Left colon (tissue), 2 donors: ENCODE measurements around the gene KCNC3. TPM values are rescaled to one million over a fixed set of nuclear protein-coding genes. Genes with fewer than 3 reads are reported as not detected.
"Not testable (repeated sequence)": the region's sequence is repeated elsewhere in the genome, so short reads cannot be mapped to it uniquely, and the experiment has no call there.

Experiments used
- ATAC-seq: fragments of 200-7000 bp; cut with Tn5 transposase; one replicate; pipeline ENCODE4 v1.9.1; 2020; ENCODE audit warnings: mild to moderate bottlenecking, moderate library complexity
- DNase-seq, 2 donors: peaks; one replicate each; pipeline ENCODE4 v3.0.0-alpha.2; 2020
- intact Hi-C, 2 donors: fragments of 100-400 bp; cut with DNase I in 1 of 2; cut with micrococcal nuclease in 1 of 2; formaldehyde crosslinking; loops; one replicate each; pipeline versions ENCODE4 v1.11.2 to v1.14.0; 2022; cut with DNase I, micrococcal nuclease
- total RNA-seq, 2 donors: library from RNA; stranded (reverse); fragmentation: NEBNext Ultra II Directional; extraction: Animal tissue kit (Norgen Biotek cat#: 25700); gene quantifications; one replicate each; pipeline ENCODE4 v1.2.1, GENCODE V29; 2021
- donor health status: DM: no; HTN: no; CAD: no.
- donor health status: DM: yes; HTN: yes; CAD: no.

Gene KCNC3
- total RNA-seq, 2 donors from 2014 or later, result 0.76 to 1.3 TPM

- peak; percentile 77 for ATAC-seq
- peak; percentile 65 to 85 for DNase-seq
- intact Hi-C loops, result no loop called here
Observed at GRCh38 chr19:50357178-50358100, 28.3 kb upstream of the KCNC3 start.

DNA sequence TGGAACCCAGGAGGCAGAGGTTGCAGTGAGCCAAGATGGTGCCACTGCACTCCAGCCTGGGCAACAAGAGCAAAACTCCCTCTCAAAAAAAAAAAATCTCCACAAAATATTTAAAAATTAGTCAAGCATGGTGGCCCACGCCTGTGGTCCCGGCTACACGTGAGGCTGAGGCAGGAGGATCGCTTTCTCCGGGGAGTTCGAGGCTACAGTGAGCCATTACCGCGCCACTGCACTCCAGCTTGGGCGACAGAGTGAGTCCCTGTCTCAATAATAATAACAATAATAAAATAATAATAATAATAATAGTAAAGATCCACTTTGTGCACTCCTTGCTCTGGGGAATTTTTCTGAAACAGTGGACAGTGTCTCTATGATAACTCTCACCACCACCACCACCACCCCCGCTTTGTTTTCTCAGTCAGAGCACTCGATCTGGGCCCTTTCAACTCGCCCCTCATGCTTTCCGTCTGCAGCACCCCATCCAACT lies 27.6 kb upstream of the KCNC3 start:
- ATAC-seq (no peak), DNase-seq (no peak)
- intact Hi-C loops, result no loop called here

- intact Hi-C loops, DNase-seq: not testable (repeated sequence)
Observed at GRCh38 chr19:50353487-50353880, 24.3 kb upstream of the KCNC3 start.

DNA sequence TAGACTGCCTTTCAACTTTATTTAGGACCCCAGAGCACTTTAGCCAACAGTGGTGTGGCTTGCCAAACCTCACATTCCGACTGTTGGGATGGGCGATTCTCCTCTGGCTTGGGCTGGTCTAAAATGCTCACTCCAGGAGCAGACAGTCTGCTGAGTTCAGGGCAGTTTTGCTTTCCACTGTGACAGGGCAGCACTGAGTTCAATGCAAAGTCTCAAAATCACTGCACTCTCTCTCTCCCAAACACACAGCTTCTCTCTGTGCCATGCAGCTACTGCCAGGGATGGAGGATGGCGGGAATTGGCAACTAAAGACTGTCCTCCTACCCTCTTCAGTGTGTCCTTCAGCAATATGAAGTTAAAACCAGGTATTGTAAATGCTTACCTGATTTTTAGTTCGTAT lies 23.1 kb upstream of the KCNC3 start:
- ATAC-seq, result no peak
- no peak for DNase-seq
- intact Hi-C loops, result no loop called here

More at GRCh38 chr19:50353487-50353880, 24.3 kb upstream of the KCNC3 start:
- ATAC-seq, result not testable (repeated sequence)

- no peak for DNase-seq
- ATAC-seq, result peak; percentile 22
- intact Hi-C loops, result no loop called here
Observed at GRCh38 chr19:50349277-50350057, 20.3 kb upstream of the KCNC3 start.

DNA sequence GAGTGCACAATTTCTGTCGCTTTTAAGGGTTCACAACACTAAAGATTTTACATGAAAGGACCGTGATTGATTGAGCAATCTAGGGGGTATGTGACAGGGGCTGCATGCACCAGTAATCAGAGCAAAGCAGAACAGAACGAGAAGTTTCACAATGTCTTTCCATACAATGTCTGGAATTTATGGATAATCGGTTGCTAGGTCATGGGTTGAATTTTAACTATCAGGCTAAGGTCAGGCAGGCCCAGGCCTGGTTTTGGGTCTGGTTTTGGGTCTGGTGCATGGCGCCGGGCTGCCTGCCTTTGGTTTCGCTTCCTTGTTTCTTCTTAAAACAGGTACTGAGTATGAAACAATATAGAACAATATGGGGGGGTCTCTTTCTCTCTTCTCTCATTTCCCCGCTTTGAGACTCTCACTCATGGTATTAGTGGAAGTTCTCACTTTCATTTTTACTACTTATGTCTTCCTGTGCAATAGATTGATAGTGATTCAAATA lies 18.0 kb upstream of the KCNC3 start:
- ATAC-seq, DNase-seq: not testable (repeated sequence)

DNA sequence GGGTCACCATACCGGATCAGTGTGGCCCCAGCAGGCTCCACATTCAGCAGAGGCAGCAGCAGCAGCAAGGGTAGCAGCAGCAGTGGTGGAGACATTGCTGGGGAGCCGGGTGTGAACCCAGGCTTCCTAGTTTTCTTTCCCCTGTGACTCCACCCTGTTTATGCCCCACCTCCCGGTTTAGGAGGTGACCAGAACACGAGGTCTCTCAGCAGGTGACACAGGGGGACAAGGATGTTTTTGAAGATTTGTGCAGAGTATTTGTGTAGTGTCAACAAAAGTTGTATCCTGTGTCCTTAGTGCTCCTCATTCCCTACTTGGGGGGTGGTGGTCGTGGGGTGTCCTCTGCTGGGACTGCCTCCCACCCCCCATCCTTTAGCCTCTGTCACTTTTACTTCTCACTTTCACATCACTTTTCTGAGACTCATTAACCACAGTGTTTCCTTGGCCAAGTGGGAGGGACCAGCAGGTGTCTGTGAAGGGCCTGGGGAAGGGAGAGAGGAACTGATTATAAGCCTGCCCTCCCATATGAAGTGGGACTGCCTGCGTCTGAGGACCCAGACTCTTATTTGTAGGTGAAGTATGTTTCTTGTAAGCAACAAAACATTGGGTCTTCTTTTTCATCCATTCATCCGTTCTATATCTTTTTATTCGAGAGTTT lies 15.6 kb upstream of the KCNC3 start:
- DNase-seq, result no peak
- intact Hi-C loops, result no loop called here
- peak; percentile 26 for ATAC-seq

More for the DNA sequence above, 18.0 kb upstream of the KCNC3 start:
- intact Hi-C loops, result not testable (repeated sequence)

GRCh38 chr19:50341091-50341564 lies 12.0 kb upstream of the KCNC3 start:
- ATAC-seq (peak; percentile 18), DNase-seq (no peak)
- intact Hi-C loops, result no loop called here

DNA sequence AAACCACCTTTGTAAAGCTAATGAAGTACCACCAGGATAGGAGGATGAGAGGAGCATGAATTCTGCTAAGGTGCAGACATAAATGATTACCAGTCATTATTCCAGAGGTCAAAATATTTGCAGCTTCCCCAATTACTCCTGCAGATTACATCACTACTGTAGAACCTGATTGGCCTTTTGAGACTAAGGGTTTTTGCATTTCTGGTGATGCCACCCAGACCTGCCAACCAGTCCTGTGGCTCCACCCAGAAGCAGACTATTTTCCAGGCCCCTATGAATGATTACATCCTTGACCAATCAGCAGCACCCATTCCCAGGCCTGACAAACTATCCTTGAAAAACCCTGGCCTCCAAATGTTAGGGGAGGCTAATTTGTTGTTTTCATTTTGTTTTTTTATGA lies 11.2 kb upstream of the KCNC3 start:
- intact Hi-C loops, result no loop called here
- ATAC-seq (no peak), DNase-seq (no peak)

- DNase-seq, ATAC-seq, intact Hi-C loops: not testable (repeated sequence)
Observed at GRCh38 chr19:50337031-50337430, 7.9 kb upstream of the KCNC3 start.

GRCh38 chr19:50334741-50335421 lies 5.7 kb upstream of the KCNC3 start:
- intact Hi-C loops, result no loop called here
- DNase-seq, result no peak
- ATAC-seq, result no peak

DNA sequence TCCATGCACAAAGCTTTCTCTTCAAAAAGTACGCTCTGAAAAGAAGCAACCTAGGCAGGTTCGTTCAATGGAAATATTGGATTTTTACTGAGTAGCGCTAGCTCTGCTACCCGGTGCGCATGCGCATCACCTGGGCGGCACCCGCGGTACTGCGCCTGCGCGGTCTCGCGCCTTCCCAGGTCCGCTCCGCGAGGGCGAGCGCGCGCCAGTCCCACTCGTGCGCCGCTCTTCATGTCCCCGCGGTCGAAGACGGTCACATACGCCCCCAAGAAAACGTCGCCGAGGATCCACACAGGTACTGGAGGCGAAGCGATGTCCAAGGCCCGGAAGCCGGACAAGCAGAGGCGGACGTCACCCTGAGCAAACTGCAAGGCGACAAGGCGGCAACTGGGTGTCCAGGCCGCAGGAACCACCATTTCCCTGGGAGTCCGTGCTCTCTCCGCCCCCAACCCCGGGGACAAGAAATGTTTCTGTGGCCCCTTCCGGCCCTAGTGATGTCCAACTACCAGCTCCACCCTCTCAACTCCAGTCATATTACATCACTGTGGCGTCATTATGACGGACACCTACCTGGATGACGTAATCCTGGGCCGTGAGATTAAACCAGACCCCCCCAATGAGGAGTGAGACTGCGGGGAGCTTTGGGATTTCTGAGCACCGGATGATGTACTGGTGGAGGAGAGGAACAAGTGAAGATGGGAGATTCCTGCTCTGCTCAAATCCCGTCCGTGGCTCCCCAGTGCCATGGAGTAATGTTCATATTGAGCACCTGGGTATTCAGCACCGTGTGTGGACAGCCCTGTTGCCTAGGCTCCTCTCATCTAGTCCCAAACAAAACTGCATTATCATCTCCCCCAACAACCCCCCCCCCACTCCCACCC lies 4.8 kb upstream of the KCNC3 start:
- peak; percentile 50 to 84 for DNase-seq
- peak; percentile 38 for ATAC-seq
- intact Hi-C loops, result no loop called here

- ATAC-seq, result peak; percentile 59
- intact Hi-C loops, result no loop called here
- peak; percentile 89 to 90 for DNase-seq
Observed at GRCh38 chr19:50333235-50333736, 4.1 kb upstream of the KCNC3 start.

DNA sequence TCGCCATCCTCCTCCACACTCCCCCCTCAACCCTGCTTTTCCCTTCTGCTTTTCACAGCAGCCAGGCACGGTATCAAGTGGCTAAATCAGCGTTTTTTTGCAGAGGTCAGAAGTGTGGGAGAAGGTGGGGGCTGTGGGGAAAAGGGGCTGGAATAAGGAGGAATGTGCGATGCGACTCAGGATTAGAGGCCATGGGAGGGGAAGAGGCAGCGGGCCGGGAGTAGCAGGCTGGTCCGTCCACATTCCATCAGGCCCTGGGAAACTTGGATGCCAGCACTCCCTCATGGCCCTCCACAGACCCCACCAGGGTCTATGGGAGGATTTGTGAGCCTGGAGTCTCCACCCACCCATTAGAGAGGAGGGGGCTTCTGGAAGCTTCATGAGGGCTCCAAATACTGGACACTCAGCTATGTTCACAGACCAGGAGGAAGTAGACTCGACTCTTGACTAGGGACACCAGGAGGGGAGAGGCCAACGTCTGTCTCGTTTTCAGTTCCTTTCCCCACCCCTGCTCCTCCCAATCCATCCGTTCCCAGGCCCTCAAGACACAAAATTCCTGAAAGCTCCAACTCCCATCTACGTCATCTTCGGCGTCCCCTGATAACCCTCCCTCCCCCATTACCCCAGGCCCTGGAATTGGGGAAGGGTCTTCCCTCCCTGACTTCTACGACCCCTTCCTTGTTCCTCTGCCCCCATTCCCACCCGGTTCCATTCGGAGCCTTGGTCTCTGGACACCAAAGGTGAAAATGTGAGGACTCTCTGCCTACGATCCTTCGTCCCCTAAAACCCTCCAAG lies 3.3 kb upstream of the KCNC3 start:
- intact Hi-C loops, result no loop called here
- ATAC-seq, result no peak
- no peak for DNase-seq

- ATAC-seq, result no peak
- DNase-seq, result no peak
- intact Hi-C loops, result no loop called here
Observed at GRCh38 chr19:50331994-50332243, 2.7 kb upstream of the KCNC3 start.

DNA sequence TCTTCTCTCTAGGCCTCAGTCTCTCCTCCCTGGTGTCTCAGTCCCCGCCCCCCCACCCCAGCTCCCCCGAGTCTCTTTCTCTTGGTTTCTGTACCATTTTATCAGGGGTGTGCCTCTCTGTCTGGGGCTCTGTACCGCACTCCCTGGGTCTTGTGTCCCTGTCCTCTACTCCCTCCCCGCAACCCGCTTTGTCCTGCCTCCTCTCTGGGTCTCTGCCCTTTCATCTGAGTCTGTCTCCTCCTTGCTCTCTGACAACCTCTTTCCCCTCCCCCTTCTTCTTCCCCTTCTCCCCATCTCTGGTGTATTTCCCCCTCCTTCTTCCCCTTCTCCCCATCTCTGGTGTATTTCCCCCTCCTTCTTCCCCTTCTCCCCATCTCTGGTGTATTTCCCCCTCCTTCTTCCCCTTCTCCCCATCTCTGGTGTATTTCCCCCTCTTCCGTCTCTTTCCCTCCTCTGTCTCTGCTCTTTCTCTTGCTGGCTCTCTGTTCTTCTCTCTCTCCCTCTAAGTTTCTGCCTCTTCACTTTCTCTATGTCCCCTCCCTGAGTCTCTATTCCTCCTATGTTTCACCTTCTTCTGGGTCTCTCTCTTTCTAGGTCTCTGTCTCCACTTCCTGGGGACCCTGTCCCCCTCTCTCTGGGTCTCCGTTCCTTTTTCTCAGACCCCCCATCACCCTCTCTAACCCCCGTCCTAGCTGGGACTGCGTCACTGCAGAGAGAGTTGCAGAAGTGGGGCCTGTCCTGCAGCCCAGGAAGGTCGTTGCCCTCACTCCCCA lies 2.2 kb upstream of the KCNC3 start:
- intact Hi-C loops, result no loop called here
- ATAC-seq, result no peak
- no peak for DNase-seq
